SK-N-SH (cell line): ENCODE results near the gene ADPRH. TPM values are rescaled to one million over a fixed set of nuclear protein-coding genes. Genes with fewer than 3 reads are reported as not detected.

Experiments
- CTCF ChIA-PET: fragments of 300-600, 350-600 bp; formaldehyde crosslinking; extraction: SDS; loops from one replicate; lab custom pipeline; 2021; lab: Yijun Ruan, JAX
- POLR2A ChIA-PET: fragments of 350-600 bp; sonication (Branson Sonifier 250); formaldehyde crosslinking; extraction: SDS; loops from one replicate; lab custom pipeline; 2020; ENCODE audit warnings: antibody characterized with exemption, inconsistent platforms; lab: Yijun Ruan, JAX
- DNase-seq: peaks from one replicate; pipeline ENCODE4 v3.0.0; 2012
- H2AFZ ChIP-seq: fragments of 200-600 bp; sonication (generic); 2 replicates; pipeline ENCODE4 v1.8.1; 2016; ENCODE audit warnings: antibody characterized with exemption, mild to moderate bottlenecking, low read depth
- H3F3A ChIP-seq: fragments of 200-600 bp; sonication (generic); replicated peaks from 2 replicates; pipeline ENCODE3; 2016; ENCODE audit warnings: antibody characterized with exemption, mild to moderate bottlenecking; ENCODE audit not compliant: insufficient read depth
- H3K27ac ChIP-seq, 2 experiments: fragments of 200-500 bp in 1 of 2; fragments of 200-600 bp in 1 of 2; sonication (Bioruptor generic) in 1 of 2; sonication (generic), shearing (Covaris generic) in 1 of 2; 2 replicates each; pipeline versions ENCODE4 v1.5.1 to v1.6.1; 2014 to 2016; ENCODE audit warnings: low read depth in 2 of 2, inconsistent platforms in 1 of 2, low read length in 1 of 2, mild to moderate bottlenecking in 1 of 2, mixed read lengths in 1 of 2
- H3K27me3 ChIP-seq: fragments of 200-600 bp; sonication (generic), shearing (Covaris generic); 2 replicates; pipeline ENCODE4 v1.6.1; 2016; ENCODE audit warnings: mixed run types; ENCODE audit not compliant: insufficient read depth
- H3K36me3 ChIP-seq, 2 experiments: fragments of 200-500 bp in 1 of 2; fragments of 200-600 bp in 1 of 2; sonication (Bioruptor generic) in 1 of 2; sonication (generic) in 1 of 2; replicated peaks in 1 of 2; 2 replicates each; pipeline versions ENCODE3 to v1.5.1; 2014 to 2016; ENCODE audit warnings: low read length in 1 of 2, mild to moderate bottlenecking in 1 of 2; ENCODE audit not compliant: insufficient read depth in 2 of 2, control insufficient read depth in 1 of 2
- H3K4me1 ChIP-seq, 2 experiments: fragments of 200-500 bp in 1 of 2; fragments of 200-600 bp in 1 of 2; sonication (Bioruptor generic) in 1 of 2; sonication (generic), shearing (Covaris generic) in 1 of 2; 2 replicates each; pipeline versions ENCODE4 v1.5.1 to v1.6.1; 2014 to 2016; ENCODE audit warnings: low read depth in 1 of 2, low read length in 1 of 2, mixed run types in 1 of 2; ENCODE audit not compliant: insufficient read depth in 2 of 2, control insufficient read depth in 1 of 2
- H3K4me2 ChIP-seq: fragments of 200-600 bp; sonication (generic), shearing (Covaris generic); 2 replicates; pipeline ENCODE4 v1.6.1; 2017; ENCODE audit warnings: mixed run types
- H3K4me3 ChIP-seq, 2 experiments: fragments of 200-500 bp in 1 of 2; fragments of 200-600 bp in 1 of 2; sonication (Bioruptor generic) in 1 of 2; sonication (generic), shearing (Covaris generic) in 1 of 2; 2 replicates each; pipeline versions ENCODE4 v1.5.1 to v1.8.1; 2014 to 2016; ENCODE audit warnings: low read depth in 2 of 2, inconsistent platforms in 1 of 2, low read length in 1 of 2, mild to moderate bottlenecking in 1 of 2, mixed read lengths in 1 of 2, moderate library complexity in 1 of 2
- H3K79me2 ChIP-seq: fragments of 200-600 bp; sonication (generic); 2 replicates; pipeline ENCODE4 v1.8.1; 2017; ENCODE audit warnings: mild to moderate bottlenecking; ENCODE audit not compliant: insufficient read depth
- H3K9ac ChIP-seq: fragments of 200-600 bp; sonication (generic); 2 replicates; pipeline ENCODE4 v1.6.1; 2017; ENCODE audit warnings: mixed run types
- H3K9me2 ChIP-seq: fragments of 200-600 bp; sonication (generic); 2 replicates; pipeline ENCODE4 v1.6.1; 2017; ENCODE audit warnings: mixed run types
- H3K9me3 ChIP-seq: fragments of 200-600 bp; sonication (generic); 2 replicates; pipeline ENCODE4 v1.6.1; 2017; ENCODE audit warnings: mixed run types, mild to moderate bottlenecking, moderate library complexity
- H4K20me1 ChIP-seq: fragments of 200-600 bp; sonication (generic); 2 replicates; pipeline ENCODE4 v1.6.1; 2017; ENCODE audit warnings: mild to moderate bottlenecking, mixed run types; ENCODE audit not compliant: insufficient read depth
- CTCF ChIP-seq: fragments of 200-600 bp; sonication (generic); IDR thresholded peaks from 2 replicates; pipeline ENCODE4 v1.6.1; 2017; ENCODE audit warnings: antibody characterized with exemption, mild to moderate bottlenecking, moderate library complexity
- ELF1 ChIP-seq: IDR thresholded peaks from 2 replicates; pipeline ENCODE4 v1.4.0; 2012
- EP300 ChIP-seq, 2 experiments: IDR thresholded peaks; 2 replicates each; pipeline versions ENCODE4 v1.4.0 to v1.6.1; 2012; ENCODE audit warnings: borderline replicate concordance in 1 of 2, low read depth in 1 of 2, low read length in 1 of 2
- EZH2phosphoT487 ChIP-seq: fragments of 200-600 bp; sonication (generic); IDR thresholded peaks from 2 replicates; pipeline ENCODE4 v1.6.1; 2017; ENCODE audit warnings: low read depth, mixed run types, mild to moderate bottlenecking, antibody characterized with exemption, moderate library complexity, borderline replicate concordance
- FOXJ3 ChIP-seq: sonication (generic); formaldehyde crosslinking; IDR thresholded peaks from 2 replicates; pipeline ENCODE4 v1.5.1; 2020; ENCODE audit warnings: mild to moderate bottlenecking, missing genetic modification reagents
- GABPA ChIP-seq: IDR thresholded peaks from 2 replicates; pipeline ENCODE4 v1.4.0; 2012; ENCODE audit warnings: low read depth, mild to moderate bottlenecking
- GATA2 ChIP-seq: sonication (generic); formaldehyde crosslinking; IDR thresholded peaks from 2 replicates; pipeline ENCODE4 v1.5.0; 2020; ENCODE audit warnings: mild to moderate bottlenecking, missing genetic modification reagents
- JUND ChIP-seq: IDR thresholded peaks from 2 replicates; pipeline ENCODE4 v1.4.0; 2012
- MAX ChIP-seq: IDR thresholded peaks from 2 replicates; pipeline ENCODE4 v1.4.0; 2012; ENCODE audit warnings: low read depth
- MEF2A ChIP-seq: IDR thresholded peaks from 2 replicates; pipeline ENCODE4 v1.4.0; 2012; ENCODE audit warnings: low read depth, borderline replicate concordance
- MXI1 ChIP-seq: IDR thresholded peaks from 2 replicates; pipeline ENCODE4 v1.6.1; 2012; ENCODE audit warnings: mild to moderate bottlenecking, low read depth, low read length, improper control_type of control experiment
- NFIC ChIP-seq: IDR thresholded peaks from 2 replicates; pipeline ENCODE4 v1.4.0; 2012; ENCODE audit warnings: borderline replicate concordance
- PBX3 ChIP-seq: IDR thresholded peaks from 2 replicates; pipeline ENCODE4; 2012
- POLR2AphosphoS5 ChIP-seq: IDR thresholded peaks from 2 replicates; pipeline ENCODE4 v1.6.1; 2012; ENCODE audit warnings: low read depth, low read length
- RAD21 ChIP-seq: IDR thresholded peaks from 2 replicates; pipeline ENCODE4 v1.6.1; 2012; ENCODE audit warnings: mild to moderate bottlenecking, low read length
- REST ChIP-seq: IDR thresholded peaks from 2 replicates; pipeline ENCODE4 v1.6.1; 2012; ENCODE audit warnings: mild to moderate bottlenecking, low read depth, low read length, moderate library complexity
- RXRA ChIP-seq: IDR thresholded peaks from 2 replicates; pipeline ENCODE4 v1.4.0; 2012; ENCODE audit warnings: low read depth, mild to moderate bottlenecking, borderline replicate concordance
- SMC3 ChIP-seq: IDR thresholded peaks from 2 replicates; pipeline ENCODE4 v1.6.1; 2012; ENCODE audit warnings: low read depth, low read length, improper control_type of control experiment
- TAF1 ChIP-seq: IDR thresholded peaks from 2 replicates; pipeline ENCODE4 v1.6.1; 2012; ENCODE audit warnings: low read depth, mild to moderate bottlenecking, low read length, moderate library complexity, borderline replicate concordance
- TCF12 ChIP-seq: IDR thresholded peaks from 2 replicates; pipeline ENCODE4 v1.4.0; 2012
- TEAD4 ChIP-seq: IDR thresholded peaks from 2 replicates; pipeline ENCODE4 v1.4.0; 2012; ENCODE audit warnings: mild to moderate bottlenecking, borderline replicate concordance; ENCODE audit not compliant: insufficient read depth
- YY1 ChIP-seq: IDR thresholded peaks from 2 replicates; pipeline ENCODE4 v1.4.0; 2012; ENCODE audit warnings: low read depth, mild to moderate bottlenecking
- WGBS: methylation state at CpG from one replicate; pipeline ENCODE4 v1.1.6; 2017; ENCODE audit warnings: low lambda C conversion rate; 5-methylcytosine and 5-hydroxymethylcytosine counted together
- polyA plus RNA-seq, 3 experiments: library from polyadenylated mRNA; depleted of rRNA; stranded (reverse); fragments of >200 nt; gene quantifications; 2 replicates each; pipeline ENCODE4 v1.2.3, GENCODE V29; 2012

ADPRH gene
- polyA plus RNA-seq, 1 of the 3 experiments (the other 2 are of a cell fraction), result not detected

- Histone ChIP-seq H3K4me1 (peaks cover 0 to 24% of the 10 kb centered on the region in 2 experiments; a peak in 1 of 4 replicates), H3K9me3 (no peaks in the 10 kb centered on the region), H2AFZ (peak overlapping the region; percentile 5; the same call in 1 of the 2 replicates), H3K4me2 (no peak overlapping the region), H3K9ac (no peak overlapping the region), H3K36me3 (no peaks in the 10 kb centered on the region), H3F3A (no peaks in the 10 kb centered on the region), H3K27ac (no peak overlapping the region), H3K79me2 (no peaks in the 10 kb centered on the region), H4K20me1 (no peaks in the 10 kb centered on the region), H3K9me2 (no peaks in the 10 kb centered on the region)
- WGBS, result 84% methylated on average over 6 of the region's 6 CpGs
- CTCF ChIA-PET, result interaction anchor here (1.1 to 1.8 kb wide), 2 partner anchors 11 to 85 kb away, joined by 3 to 4 read pairs; no protein-coding TSS in a partner anchor
- no peak for DNase-seq
- no peak for TF ChIP-seq FOXJ3 (CRISPR knock-in tag)
- no peak for TF ChIP-seq TAF1
- no peak for TF ChIP-seq ELF1
- no peak for TF ChIP-seq MEF2A
- TF ChIP-seq EZH2phosphoT487, result no peak
- no peak for TF ChIP-seq TEAD4
- no peak for TF ChIP-seq GABPA
- no peak for TF ChIP-seq JUND
- no peak for TF ChIP-seq POLR2AphosphoS5
- no peak for TF ChIP-seq YY1
- TF ChIP-seq, all 33 proteins: peak for 0
- Histone ChIP-seq H3K27me3 (no peaks in the 10 kb centered on the region), H3K4me3 (no peak overlapping the region)
- POLR2A ChIA-PET, result no interaction called here
Measured at GRCh38 chr3:119596398-119596797, 17.1 kb downstream of the ADPRH start.

GRCh38 chr3:119597548-119598288, 18.4 kb downstream of the ADPRH start, which contains the start of gene PLA1A:
TSS of gene PLA1A (plus strand) at chr3:119597885. CDS start at chr3:119597914, 29 bp downstream.
- no peaks in the 10 kb centered on the region for H3K79me2 ChIP-seq
- H2AFZ ChIP-seq, result no peak within 1 kb of the TSS
- no peak within 1 kb of the TSS for H3K4me2 ChIP-seq
- H3K9me2 ChIP-seq, result no peaks in the 10 kb centered on the region
- no peaks in the 10 kb centered on the region for H4K20me1 ChIP-seq
- no peaks in the 10 kb centered on the region for H3F3A ChIP-seq
- H3K4me3 ChIP-seq, result no peak within 1 kb of the TSS
- no peak within 1 kb of the TSS for H3K27ac ChIP-seq
- no peaks in the 10 kb centered on the region for H3K9me3 ChIP-seq
- H3K27me3 ChIP-seq, result no peaks in the 10 kb centered on the region
- no peak for DNase-seq
- peaks cover 0 to 24% of the 10 kb centered on the region in 2 experiments; a peak in 1 of 4 replicates for H3K4me1 ChIP-seq
- no peaks in the 10 kb centered on the region for H3K36me3 ChIP-seq
- no peak within 1 kb of the TSS for H3K9ac ChIP-seq
- 79% methylated on average over 7 of the region's 7 CpGs for WGBS
- CTCF ChIA-PET, result no interaction called here
- POLR2A ChIA-PET, result no interaction called here
- no peak for TF ChIP-seq RXRA
- no peak for TF ChIP-seq NFIC
- no peak for TF ChIP-seq RAD21
- TF ChIP-seq FOXJ3 (CRISPR knock-in tag), result no peak
- no peak for TF ChIP-seq MEF2A
- TF ChIP-seq REST, result no peak
- TF ChIP-seq GATA2 (CRISPR knock-in tag), result no peak
- no peak for TF ChIP-seq TCF12
- TF ChIP-seq SMC3, result no peak
- no peak for TF ChIP-seq EP300 (IDR thresholded peaks at IDR 0.05; ENCODE audit: borderline replicate concordance in 1 of 2, low read depth in 1 of 2, low read length in 1 of 2)
- no peak for TF ChIP-seq CTCF
- no peak for TF ChIP-seq MAX
- no peak for TF ChIP-seq EZH2phosphoT487
- no peak for TF ChIP-seq YY1
- no peak for TF ChIP-seq MXI1
- no peak for TF ChIP-seq PBX3
